CD4-positive, alpha-beta memory T cell (primary cell): ENCODE results near the gene CKM. TPM values are rescaled to one million over a fixed set of nuclear protein-coding genes. Genes with fewer than 3 reads are reported as not detected.
"Not testable (repeated sequence)": the region's sequence is repeated elsewhere in the genome, so short reads cannot be mapped to it uniquely, and the experiment has no call there.

Experiments
- CTCF ChIA-PET: fragments of 350-600 bp; sonication (Branson Sonifier 250); formaldehyde crosslinking; loops from one replicate; lab custom pipeline; 2021; ENCODE audit warnings: inconsistent platforms; ENCODE audit not compliant: partially characterized antibody; lab: Charles Lee
- POLR2A ChIA-PET: fragments of 350-600 bp; sonication (Branson Sonifier 250); formaldehyde crosslinking; loops from one replicate; lab custom pipeline; 2021; ENCODE audit not compliant: partially characterized antibody; lab: Charles Lee
- DNase-seq, 5 donors: peaks; one replicate each; pipeline versions ENCODE4 v3.0.0 to v3.0.0-alpha.2; 2020 to 2022; ENCODE audit warnings: mixed read lengths in 1 of 5
- H3K27ac ChIP-seq: one replicate; pipeline ENCODE4 v1.7.0; 2013; ENCODE audit warnings: low read depth, low read length
- H3K27me3 ChIP-seq: 2 replicates; pipeline ENCODE4 v1.7.0; 2013; ENCODE audit warnings: mild to moderate bottlenecking, low read length, moderate library complexity; ENCODE audit not compliant: insufficient read depth
- H3K36me3 ChIP-seq: 2 replicates; pipeline ENCODE4 v1.7.0; 2013; ENCODE audit warnings: mild to moderate bottlenecking, low read length, moderate library complexity; ENCODE audit not compliant: insufficient read depth
- H3K4me1 ChIP-seq: 2 replicates; pipeline ENCODE4 v1.7.0; 2013; ENCODE audit warnings: mild to moderate bottlenecking, low read length, moderate library complexity; ENCODE audit not compliant: insufficient read depth
- H3K4me3 ChIP-seq, 2 donors: one replicate each; pipeline ENCODE4 v1.7.0; 2013; ENCODE audit warnings: low read length in 2 of 2, mild to moderate bottlenecking in 1 of 2
- H3K9me3 ChIP-seq, 2 donors: one replicate each; pipeline ENCODE4 v1.7.0; 2013; ENCODE audit warnings: low read length in 2 of 2, control low read depth in 1 of 2; ENCODE audit not compliant: control insufficient read depth in 1 of 2
- H3K27ac Mint-ChIP-seq, 7 donors: one replicate each; pipeline ENCODE4 v1.8.0; 2020 to 2021; ENCODE audit warnings: mixed read lengths in 7 of 7, mild to moderate bottlenecking in 6 of 7, inconsistent platforms in 3 of 7, moderate library complexity in 3 of 7
- H3K27me3 Mint-ChIP-seq, 2 donors: one replicate each; pipeline ENCODE4 v1.8.0; 2020 to 2021; ENCODE audit warnings: mixed read lengths in 2 of 2
- H3K36me3 Mint-ChIP-seq, 2 donors: one replicate each; pipeline ENCODE4 v1.8.0; 2020 to 2021; ENCODE audit warnings: mixed read lengths in 2 of 2, inconsistent platforms in 1 of 2, mild to moderate bottlenecking in 1 of 2
- H3K4me1 Mint-ChIP-seq, 4 donors: one replicate each; pipeline ENCODE4 v1.8.0; 2020 to 2021; ENCODE audit warnings: mixed read lengths in 4 of 4, mild to moderate bottlenecking in 1 of 4
- H3K4me3 Mint-ChIP-seq, 8 donors: one replicate each; pipeline ENCODE4 v1.8.0; 2020 to 2021; ENCODE audit warnings: mixed read lengths in 8 of 8, mild to moderate bottlenecking in 7 of 8, moderate library complexity in 6 of 8, inconsistent platforms in 3 of 8
- H3K9me3 Mint-ChIP-seq, 8 donors: one replicate each; pipeline ENCODE4 v1.8.0; 2020 to 2021; ENCODE audit warnings: mixed read lengths in 8 of 8, mild to moderate bottlenecking in 5 of 8, inconsistent platforms in 3 of 8, moderate library complexity in 1 of 8
- intact Hi-C: fragments of 100-400 bp; cut with micrococcal nuclease; formaldehyde crosslinking; loops from one replicate; pipeline ENCODE4 v1.15.1; 2023
- polyA plus RNA-seq, 2 donors: library from polyadenylated mRNA; unstranded; fragments of 300-500 nt; fragmentation: Illumina TruSeq; gene quantifications; one replicate each; pipeline ENCODE4 v1.2.3, GENCODE V29; 2021
- total RNA-seq, 2 experiments: library from RNA; stranded (reverse); gene quantifications; one replicate each; pipeline ENCODE4 v1.2.3, GENCODE V29; 2021

CKM gene
- total and polyA plus RNA-seq, 4 experiments from 2014 or later, result not detected

DNA sequence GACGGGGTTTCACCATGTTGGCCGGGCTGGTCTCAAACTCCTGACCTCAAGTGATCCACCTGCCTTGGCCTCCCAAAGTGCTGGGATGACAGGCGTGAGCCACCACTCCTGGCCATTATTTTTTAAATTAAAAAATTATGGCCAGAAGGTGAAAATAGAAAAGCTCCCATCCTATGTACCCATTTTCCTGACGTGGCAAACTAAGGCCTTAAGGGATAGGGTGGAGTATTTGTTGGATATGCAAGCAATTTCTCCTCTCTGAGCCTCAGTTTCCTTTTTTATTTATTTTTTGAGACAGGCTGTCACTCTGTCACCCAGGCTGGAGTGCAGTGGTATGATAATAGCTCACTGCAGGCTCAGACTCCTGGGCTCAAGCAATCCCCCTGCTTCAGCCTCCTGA is 12.2 kb upstream of the CKM start:
- H3K27me3 Mint-ChIP-seq, result peaks cover 15 to 19% of the 10 kb centered on the region in 2 donors
- H3K36me3 ChIP-seq, H3K36me3 Mint-ChIP-seq, H3K27ac Mint-ChIP-seq, DNase-seq, H3K9me3 Mint-ChIP-seq, H3K4me3 Mint-ChIP-seq, H3K4me1 ChIP-seq, POLR2A ChIA-PET, H3K27ac ChIP-seq, H3K4me1 Mint-ChIP-seq, H3K27me3 ChIP-seq, H3K4me3 ChIP-seq, H3K9me3 ChIP-seq: not testable (repeated sequence)
- intact Hi-C loops, result loop anchor here (5.0 kb wide), 2 partner anchors 553 to 648 kb away; no protein-coding TSS in a partner anchor
- CTCF ChIA-PET, result interaction anchor here (1.1 to 1.2 kb wide), 2 partner anchors 50 to 431 kb away, joined by 3 read pairs; no protein-coding TSS in a partner anchor

GRCh38 chr19:45333609-45334303 is 11.1 kb upstream of the CKM start:
- intact Hi-C loops, result no loop called here
- ChIA-PET POLR2A (no interaction called here), CTCF (interaction anchor here (1.2 kb wide), 1 partner anchor 49 kb away, joined by 3 read pairs; no protein-coding TSS in a partner anchor)
- Mint-ChIP-seq H3K4me3 (no peak overlapping the region), H3K27me3 (peaks cover 12 to 13% of the 10 kb centered on the region in 2 donors), H3K27ac (peak overlapping the region in 1 of 7 donors; percentile 54), H3K4me1 (peaks cover 0 to 4% (median 0%) of the 10 kb centered on the region in 4 donors), H3K9me3 (no peaks in the 10 kb centered on the region), H3K36me3 (no peaks in the 10 kb centered on the region)
- H3K27ac ChIP-seq, result no peak overlapping the region
- H3K27me3 ChIP-seq, result no peaks in the 10 kb centered on the region
- no peaks in the 10 kb centered on the region for H3K9me3 ChIP-seq
- H3K4me3 ChIP-seq, result no peak overlapping the region
- DNase-seq, result no peak
- no peaks in the 10 kb centered on the region for H3K36me3 ChIP-seq
- H3K4me1 ChIP-seq, result no peaks in the 10 kb centered on the region

DNA sequence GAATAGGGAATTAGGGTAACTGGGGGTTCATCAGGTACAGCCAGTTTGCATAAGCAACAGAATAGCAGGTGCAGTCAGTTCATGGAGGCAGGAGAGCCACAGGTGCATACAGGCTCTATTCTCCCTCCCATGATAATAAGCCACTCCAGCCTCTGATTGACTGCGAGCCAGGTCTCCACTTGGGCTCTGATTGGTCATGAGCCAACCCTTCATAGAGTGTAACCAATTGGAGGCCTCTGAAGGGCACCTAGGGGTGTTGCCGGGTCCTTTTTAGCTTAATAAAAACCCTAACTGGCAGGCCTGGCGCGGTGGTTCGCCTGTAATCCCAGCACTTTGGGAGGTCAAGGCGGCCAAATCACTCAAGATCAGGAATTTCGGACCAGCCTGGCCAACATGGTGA is 8.7 kb upstream of the CKM start:
- H3K4me1 Mint-ChIP-seq, result peaks cover 0 to under 1% (median 0%) of the 10 kb centered on the region in 4 donors
- CTCF ChIA-PET, result no interaction called here
- Histone ChIP-seq H3K9me3 (no peaks in the 10 kb centered on the region), H3K4me3 (no peak overlapping the region), H3K36me3 (no peaks in the 10 kb centered on the region), H3K4me1 (no peaks in the 10 kb centered on the region), H3K27ac (no peak overlapping the region), H3K27me3 (no peaks in the 10 kb centered on the region)
- no peak for DNase-seq
- H3K27ac Mint-ChIP-seq, result no peak overlapping the region
- no peaks in the 10 kb centered on the region for H3K9me3 Mint-ChIP-seq
- H3K36me3 Mint-ChIP-seq, result no peaks in the 10 kb centered on the region
- POLR2A ChIA-PET, result no interaction called here
- intact Hi-C loops, result no loop called here
- peaks cover 4 to 10% of the 10 kb centered on the region in 2 donors for H3K27me3 Mint-ChIP-seq
- H3K4me3 Mint-ChIP-seq, result no peak overlapping the region

- DNase-seq, result no peak
- ChIA-PET CTCF (no interaction called here), POLR2A (no interaction called here)
- H3K27ac Mint-ChIP-seq, result no peak overlapping the region
- H3K27me3 Mint-ChIP-seq, result peaks cover 0 to 11% of the 10 kb centered on the region in 2 donors
- Histone ChIP-seq H3K27ac (no peak overlapping the region), H3K9me3 (no peaks in the 10 kb centered on the region), H3K27me3 (peaks cover 6% of the 10 kb centered on the region), H3K36me3 (no peaks in the 10 kb centered on the region), H3K4me3 (no peak overlapping the region), H3K4me1 (no peaks in the 10 kb centered on the region)
- no peak overlapping the region for H3K4me3 Mint-ChIP-seq
- intact Hi-C loops, result no loop called here
- H3K36me3 Mint-ChIP-seq, result no peaks in the 10 kb centered on the region
- H3K4me1 Mint-ChIP-seq, result peaks cover 0 to 2% (median 0%) of the 10 kb centered on the region in 4 donors
- H3K9me3 Mint-ChIP-seq, result no peaks in the 10 kb centered on the region
These were observed 4.9 kb upstream of the CKM start for GRCh38 chr19:45327404-45328143.

DNA sequence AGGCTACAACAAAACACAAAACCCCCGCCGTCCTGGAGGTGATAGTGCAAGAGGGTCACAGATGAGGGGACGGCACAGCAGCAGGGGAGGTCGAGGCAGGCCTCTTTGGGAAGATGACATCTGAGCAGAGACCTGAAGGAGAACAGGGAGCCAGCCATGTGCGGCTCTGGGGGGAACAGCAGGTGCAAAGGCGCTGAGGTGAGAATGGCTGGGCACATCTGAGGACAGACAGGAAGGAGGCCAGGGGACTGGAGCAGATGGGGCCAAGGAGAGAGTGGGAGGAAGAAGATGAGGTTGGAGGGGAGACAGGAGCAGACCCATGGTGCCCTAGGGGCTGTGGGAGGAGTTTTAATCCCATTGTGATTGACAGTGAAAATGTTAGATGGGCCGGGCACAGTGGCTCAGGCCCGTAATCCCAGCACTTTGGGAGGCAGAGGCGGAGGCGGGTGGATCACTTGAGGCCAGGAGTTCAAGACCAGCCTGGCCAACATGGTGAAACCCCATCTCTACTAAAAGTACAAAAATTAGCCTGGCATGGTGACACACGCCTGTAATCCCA is 1.8 kb upstream of the CKM start:
- intact Hi-C loops, result no loop called here
- Mint-ChIP-seq H3K4me1 (peaks cover 0 to 2% (median 0%) of the 10 kb centered on the region in 4 donors), H3K27ac (no peak overlapping the region), H3K4me3 (no peak overlapping the region), H3K9me3 (no peaks in the 10 kb centered on the region), H3K36me3 (no peaks in the 10 kb centered on the region), H3K27me3 (peaks cover 10 to 15% of the 10 kb centered on the region in 2 donors)
- H3K27ac ChIP-seq, result no peak overlapping the region
- no peaks in the 10 kb centered on the region for H3K36me3 ChIP-seq
- H3K4me3 ChIP-seq, result no peak overlapping the region
- H3K4me1 ChIP-seq, result no peaks in the 10 kb centered on the region
- no peaks in the 10 kb centered on the region for H3K9me3 ChIP-seq
- POLR2A ChIA-PET, result no interaction called here
- CTCF ChIA-PET, result interaction anchor here (1.5 kb wide), 1 partner anchor 13 kb away, joined by 3 read pairs; no protein-coding TSS in a partner anchor
- no peak for DNase-seq
- peaks cover 6% of the 10 kb centered on the region for H3K27me3 ChIP-seq

- H3K36me3 Mint-ChIP-seq, result no peaks in the 10 kb centered on the region
- peaks cover 0 to 2% (median 0%) of the 10 kb centered on the region in 4 donors for H3K4me1 Mint-ChIP-seq
- POLR2A ChIA-PET, result no interaction called here
- no peak overlapping the region for H3K4me3 ChIP-seq
- intact Hi-C loops, result no loop called here
- no peaks in the 10 kb centered on the region for H3K9me3 Mint-ChIP-seq
- H3K36me3 ChIP-seq, result no peaks in the 10 kb centered on the region
- DNase-seq, result no peak
- H3K27ac ChIP-seq, result no peak overlapping the region
- peaks cover 6% of the 10 kb centered on the region for H3K27me3 ChIP-seq
- no peaks in the 10 kb centered on the region for H3K4me1 ChIP-seq
- H3K27me3 Mint-ChIP-seq, result peaks cover 10 to 13% of the 10 kb centered on the region in 2 donors
- CTCF ChIA-PET, result interaction anchor here (1.5 kb wide), 1 partner anchor 13 kb away, joined by 3 read pairs; no protein-coding TSS in a partner anchor
- H3K9me3 ChIP-seq, result no peaks in the 10 kb centered on the region
- H3K27ac Mint-ChIP-seq, result no peak overlapping the region
- H3K4me3 Mint-ChIP-seq, result no peak overlapping the region
These were observed 1.0 kb upstream of the CKM start for GRCh38 chr19:45323671-45324081.

DNA sequence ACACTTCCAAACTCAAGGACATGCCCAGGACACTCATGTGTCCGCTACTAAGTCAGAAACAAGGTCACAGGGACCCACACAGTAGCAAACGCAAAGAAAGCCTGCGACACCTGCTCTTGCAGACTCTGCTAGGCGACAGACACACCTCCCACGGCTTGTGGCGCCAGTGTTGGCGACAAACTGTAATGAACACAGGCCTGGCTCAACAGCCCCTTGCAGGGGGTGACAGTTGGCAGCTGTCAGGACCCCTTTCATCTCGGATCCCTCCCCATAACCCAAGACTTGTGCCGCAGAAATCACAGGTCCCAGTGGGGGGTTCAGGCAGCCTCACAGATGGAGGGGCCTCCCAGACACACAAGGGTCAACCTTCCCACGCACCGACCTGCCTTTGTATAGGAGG is 364 bp downstream of the CKM start:
- ChIA-PET POLR2A (no interaction called here), CTCF (no interaction called here)
- Histone ChIP-seq H3K27ac (no peak overlapping the region), H3K4me3 (no peak overlapping the region), H3K4me1 (no peaks in the 10 kb centered on the region), H3K36me3 (no peaks in the 10 kb centered on the region), H3K9me3 (no peaks in the 10 kb centered on the region), H3K27me3 (peaks cover 6% of the 10 kb centered on the region)
- peaks cover 0 to 2% (median 0%) of the 10 kb centered on the region in 4 donors for H3K4me1 Mint-ChIP-seq
- H3K9me3 Mint-ChIP-seq, result no peaks in the 10 kb centered on the region
- no peak overlapping the region for H3K4me3 Mint-ChIP-seq
- no peak for DNase-seq
- H3K36me3 Mint-ChIP-seq, result no peaks in the 10 kb centered on the region
- no peak overlapping the region for H3K27ac Mint-ChIP-seq
- intact Hi-C loops, result no loop called here
- peaks cover 16 to 18% of the 10 kb centered on the region in 2 donors for H3K27me3 Mint-ChIP-seq
